DND-41 (cell line): Measurements from ENCODE around the gene TAP1.
"Not testable (repeated sequence)": the region's sequence is repeated elsewhere in the genome, so short reads cannot be mapped to it uniquely, and the experiment has no call there.

Source experiments
- ATAC-seq: fragments of 200-7000 bp; cut with Tn5 transposase; 3 replicates; pipeline ENCODE4 v1.9.1; 2021; ENCODE audit warnings: low read depth; ENCODE audit not compliant: insufficient read depth
- DNase-seq: peaks from one replicate; pipeline ENCODE4 v3.0.0-alpha.2; 2020
- H2AFZ ChIP-seq: 2 replicates; pipeline ENCODE4 v1.6.0; 2012; ENCODE audit warnings: low read depth, low read length
- H3K27ac ChIP-seq: 2 replicates; pipeline ENCODE4 v1.5.1; 2012; ENCODE audit warnings: low read length, inconsistent platforms
- H3K27me3 ChIP-seq: fragments of 200-600 bp; sonication (generic); 2 replicates; pipeline ENCODE4 v1.6.0; 2012; ENCODE audit warnings: low read length, mild to moderate bottlenecking, inconsistent platforms; ENCODE audit not compliant: insufficient read depth, poor library complexity
- H3K36me3 ChIP-seq: 2 replicates; pipeline ENCODE4 v1.5.1; 2012; ENCODE audit warnings: low read length, inconsistent platforms; ENCODE audit not compliant: insufficient read depth
- H3K4me1 ChIP-seq: 2 replicates; pipeline ENCODE4 v1.5.1; 2012; ENCODE audit warnings: mild to moderate bottlenecking, low read length; ENCODE audit not compliant: insufficient read depth
- H3K4me2 ChIP-seq: 2 replicates; pipeline ENCODE4 v1.6.0; 2012; ENCODE audit warnings: mild to moderate bottlenecking, moderate library complexity, low read length, inconsistent platforms; ENCODE audit not compliant: insufficient read depth
- H3K4me3 ChIP-seq, 2 experiments: fragments of 200-600 bp in 1 of 2; shearing (Covaris generic) in 1 of 2; 2 replicates each; pipeline ENCODE4 v1.5.1; 2012 to 2016; ENCODE audit warnings: inconsistent platforms in 2 of 2, low read length in 2 of 2, mild to moderate bottlenecking in 2 of 2, low read depth in 1 of 2, moderate library complexity in 1 of 2
- H3K79me2 ChIP-seq: 2 replicates; pipeline ENCODE4 v1.6.0; 2012; ENCODE audit warnings: low read length, inconsistent platforms; ENCODE audit not compliant: insufficient read depth
- H3K9ac ChIP-seq: 2 replicates; pipeline ENCODE4 v1.6.0; 2012; ENCODE audit warnings: low read depth, mild to moderate bottlenecking, inconsistent platforms, low read length, moderate library complexity
- H3K9me3 ChIP-seq: 2 replicates; pipeline ENCODE4 v1.5.1; 2012; ENCODE audit warnings: low read length, moderate library complexity, mild to moderate bottlenecking, inconsistent platforms; ENCODE audit not compliant: insufficient read depth, severe bottlenecking
- H4K20me1 ChIP-seq: 2 replicates; pipeline ENCODE4 v1.6.0; 2012; ENCODE audit warnings: low read length; ENCODE audit not compliant: insufficient read depth
- EZH2 ChIP-seq: IDR thresholded peaks from 3 replicates; pipeline ENCODE4 v1.6.1; 2012; ENCODE audit warnings: borderline replicate concordance, low read depth, mild to moderate bottlenecking, moderate library complexity, low read length, inconsistent platforms; ENCODE audit not compliant: severe bottlenecking
- TF ChIP-seq, protein P1 (sequence below): IDR thresholded peaks from 2 replicates; pipeline ENCODE4 v1.5.1; 2012; ENCODE audit warnings: borderline replicate concordance, low read length, moderate library complexity, mild to moderate bottlenecking; ENCODE audit not compliant: poor library complexity, severe bottlenecking; ENCODE audit errors: extremely low read depth

Gene TAP1

DNA sequence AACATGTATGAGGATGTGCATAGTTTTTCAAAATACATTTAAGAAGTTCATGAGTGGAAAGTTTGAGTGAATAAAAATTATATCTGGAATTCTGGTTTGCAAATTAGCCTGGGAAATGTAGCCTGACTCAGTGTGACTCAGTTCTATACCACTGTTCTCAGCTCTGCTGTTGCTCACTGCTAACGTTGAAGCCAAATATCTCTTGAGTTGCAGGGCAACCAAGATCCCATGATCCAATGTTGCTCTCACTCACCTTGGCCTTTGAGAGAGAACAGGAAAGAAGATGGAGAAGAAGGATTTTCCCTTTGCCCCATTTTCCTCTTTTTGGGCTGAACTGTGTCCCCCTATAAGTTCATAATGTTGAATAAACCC lies 29.4 kb upstream of the TAP1 start:
- no peak for ATAC-seq
- Histone ChIP-seq H3K9ac (no peak overlapping the region), H3K27me3 (peaks cover 22% of the 10 kb centered on the region), H3K36me3 (no peaks in the 10 kb centered on the region), H3K9me3 (no peaks in the 10 kb centered on the region), H2AFZ (no peak overlapping the region), H3K4me2 (no peak overlapping the region), H3K4me1 (no peaks in the 10 kb centered on the region), H3K79me2 (no peaks in the 10 kb centered on the region), H3K27ac (no peak overlapping the region), H3K4me3 (no peak overlapping the region), H4K20me1 (no peaks in the 10 kb centered on the region)
- no peak for DNase-seq
- no peak for TF ChIP-seq EZH2
- TF ChIP-seq, protein P1, sequence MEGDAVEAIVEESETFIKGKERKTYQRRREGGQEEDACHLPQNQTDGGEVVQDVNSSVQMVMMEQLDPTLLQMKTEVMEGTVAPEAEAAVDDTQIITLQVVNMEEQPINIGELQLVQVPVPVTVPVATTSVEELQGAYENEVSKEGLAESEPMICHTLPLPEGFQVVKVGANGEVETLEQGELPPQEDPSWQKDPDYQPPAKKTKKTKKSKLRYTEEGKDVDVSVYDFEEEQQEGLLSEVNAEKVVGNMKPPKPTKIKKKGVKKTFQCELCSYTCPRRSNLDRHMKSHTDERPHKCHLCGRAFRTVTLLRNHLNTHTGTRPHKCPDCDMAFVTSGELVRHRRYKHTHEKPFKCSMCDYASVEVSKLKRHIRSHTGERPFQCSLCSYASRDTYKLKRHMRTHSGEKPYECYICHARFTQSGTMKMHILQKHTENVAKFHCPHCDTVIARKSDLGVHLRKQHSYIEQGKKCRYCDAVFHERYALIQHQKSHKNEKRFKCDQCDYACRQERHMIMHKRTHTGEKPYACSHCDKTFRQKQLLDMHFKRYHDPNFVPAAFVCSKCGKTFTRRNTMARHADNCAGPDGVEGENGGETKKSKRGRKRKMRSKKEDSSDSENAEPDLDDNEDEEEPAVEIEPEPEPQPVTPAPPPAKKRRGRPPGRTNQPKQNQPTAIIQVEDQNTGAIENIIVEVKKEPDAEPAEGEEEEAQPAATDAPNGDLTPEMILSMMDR: no peak

- not testable (repeated sequence) for DNase-seq, H3K4me1 ChIP-seq, H3K9me3 ChIP-seq, ATAC-seq, H3K36me3 ChIP-seq, H4K20me1 ChIP-seq, H3K4me3 ChIP-seq, H3K79me2 ChIP-seq, H2AFZ ChIP-seq, H3K4me2 ChIP-seq, H3K9ac ChIP-seq, H3K27ac ChIP-seq
- H3K27me3 ChIP-seq: peaks cover 13% of the 10 kb centered on the region
Measured at GRCh38 chr6:32880962-32881361, 27.5 kb upstream of the TAP1 start.

DNA sequence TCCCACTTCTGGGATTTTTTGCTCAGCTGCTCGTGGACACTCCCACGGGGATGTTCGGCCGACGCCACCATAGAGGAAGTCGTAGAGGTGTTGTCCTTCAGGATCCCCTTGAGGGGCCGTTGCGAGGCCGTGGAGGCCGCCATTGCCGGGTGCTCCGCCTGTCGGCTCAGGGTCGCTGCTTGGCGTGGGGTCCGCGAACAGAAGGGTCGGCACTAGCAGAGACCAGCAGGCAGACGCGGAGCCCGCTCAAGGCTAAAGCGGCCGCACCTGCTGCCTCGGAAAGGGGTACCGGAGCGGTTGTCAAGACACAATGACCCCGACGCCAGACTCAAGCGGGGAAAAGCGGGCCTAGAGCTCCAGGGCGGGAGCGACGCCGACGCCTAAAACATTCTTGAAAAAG lies 26.2 kb upstream of the TAP1 start:
- Histone ChIP-seq H3K36me3 (no peaks in the 10 kb centered on the region), H3K9ac (no peak overlapping the region), H3K4me2 (no peak overlapping the region), H3K79me2 (no peaks in the 10 kb centered on the region), H2AFZ (no peak overlapping the region), H3K9me3 (no peaks in the 10 kb centered on the region), H4K20me1 (no peaks in the 10 kb centered on the region), H3K4me3 (no peak overlapping the region), H3K4me1 (no peaks in the 10 kb centered on the region), H3K27me3 (peaks cover 13% of the 10 kb centered on the region), H3K27ac (no peak overlapping the region)
- no peak for TF ChIP-seq EZH2
- TF ChIP-seq, protein P1: no peak
- DNase-seq: no peak
- no peak for ATAC-seq

DNA sequence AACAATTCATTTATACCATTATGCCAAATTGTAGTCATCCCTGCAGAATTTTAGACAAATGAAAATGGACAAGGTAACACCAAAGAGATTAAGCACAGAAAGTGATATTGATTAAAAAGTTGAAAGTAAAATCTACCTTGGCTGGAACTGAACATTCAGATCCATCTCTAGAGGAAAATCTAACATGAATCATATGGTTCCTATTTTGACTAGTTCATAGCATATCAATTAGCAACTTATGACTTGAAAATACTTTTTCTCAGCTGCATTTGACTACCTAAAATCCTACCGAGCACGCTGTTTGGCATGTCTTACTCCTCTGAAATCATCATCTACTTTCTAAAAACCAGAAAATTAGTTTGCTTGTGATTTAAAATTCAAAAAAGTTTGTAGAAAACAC lies 23.1 kb upstream of the TAP1 start:
- no peak overlapping the region for H3K4me3 ChIP-seq
- TF ChIP-seq, protein P1: no peak
- TF ChIP-seq EZH2: no peak
- H3K27ac ChIP-seq: no peak overlapping the region
- no peaks in the 10 kb centered on the region for H4K20me1 ChIP-seq
- H3K9ac ChIP-seq: no peak overlapping the region
- ATAC-seq (no peak), DNase-seq (no peak)
- no peak overlapping the region for H2AFZ ChIP-seq
- no peak overlapping the region for H3K4me2 ChIP-seq
- H3K9me3 ChIP-seq: no peaks in the 10 kb centered on the region
- no peaks in the 10 kb centered on the region for H3K4me1 ChIP-seq
- no peaks in the 10 kb centered on the region for H3K79me2 ChIP-seq
- peaks cover 6% of the 10 kb centered on the region for H3K27me3 ChIP-seq
- H3K36me3 ChIP-seq: no peaks in the 10 kb centered on the region

DNA sequence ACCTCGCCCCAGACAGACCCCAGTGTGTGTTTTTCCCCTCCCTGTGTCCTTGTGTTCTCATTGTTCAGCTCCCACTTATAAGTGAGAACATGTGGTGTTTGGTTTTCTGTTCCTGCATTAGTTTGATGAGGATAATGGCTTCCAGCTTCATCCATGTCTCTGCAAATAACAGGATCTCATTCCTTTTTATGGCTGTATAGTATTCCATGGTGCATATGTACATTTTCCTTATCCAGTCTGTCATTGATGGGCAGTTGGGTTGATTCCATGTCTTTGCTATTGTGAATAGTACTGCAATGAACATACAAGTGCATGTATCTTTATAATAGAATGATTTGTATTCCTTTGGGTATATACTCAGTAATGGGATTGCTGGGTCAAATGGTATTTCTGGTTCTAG lies 20.4 kb upstream of the TAP1 start:
- not testable (repeated sequence) for H3K36me3 ChIP-seq, H3K79me2 ChIP-seq, H3K9ac ChIP-seq, H3K9me3 ChIP-seq, DNase-seq, H3K4me3 ChIP-seq, H2AFZ ChIP-seq, H3K4me2 ChIP-seq, H4K20me1 ChIP-seq, H3K4me1 ChIP-seq, H3K27me3 ChIP-seq, H3K27ac ChIP-seq, ATAC-seq
